HG03378 (cell line): Measurements from ENCODE around the gene TBC1D10B.
A peak's percentile ranks its signal among the peaks of the same experiment; 100 is the strongest.
"Not testable (repeated sequence)": the region's sequence is repeated elsewhere in the genome, so short reads cannot be mapped to it uniquely, and the experiment has no call there.

Source experiments
- ATAC-seq: cut with Tn5 transposase; IDR thresholded peaks from one replicate; pipeline ENCODE4 v1.9.1; 2021; ENCODE audit warnings: mild to moderate bottlenecking, moderate library complexity; ENCODE audit not compliant: unreplicated experiment

TBC1D10B gene

GRCh38 chr16:30337964-30338357 lies 32.3 kb downstream of the TBC1D10B start:
- not testable (repeated sequence) for ATAC-seq

DNA sequence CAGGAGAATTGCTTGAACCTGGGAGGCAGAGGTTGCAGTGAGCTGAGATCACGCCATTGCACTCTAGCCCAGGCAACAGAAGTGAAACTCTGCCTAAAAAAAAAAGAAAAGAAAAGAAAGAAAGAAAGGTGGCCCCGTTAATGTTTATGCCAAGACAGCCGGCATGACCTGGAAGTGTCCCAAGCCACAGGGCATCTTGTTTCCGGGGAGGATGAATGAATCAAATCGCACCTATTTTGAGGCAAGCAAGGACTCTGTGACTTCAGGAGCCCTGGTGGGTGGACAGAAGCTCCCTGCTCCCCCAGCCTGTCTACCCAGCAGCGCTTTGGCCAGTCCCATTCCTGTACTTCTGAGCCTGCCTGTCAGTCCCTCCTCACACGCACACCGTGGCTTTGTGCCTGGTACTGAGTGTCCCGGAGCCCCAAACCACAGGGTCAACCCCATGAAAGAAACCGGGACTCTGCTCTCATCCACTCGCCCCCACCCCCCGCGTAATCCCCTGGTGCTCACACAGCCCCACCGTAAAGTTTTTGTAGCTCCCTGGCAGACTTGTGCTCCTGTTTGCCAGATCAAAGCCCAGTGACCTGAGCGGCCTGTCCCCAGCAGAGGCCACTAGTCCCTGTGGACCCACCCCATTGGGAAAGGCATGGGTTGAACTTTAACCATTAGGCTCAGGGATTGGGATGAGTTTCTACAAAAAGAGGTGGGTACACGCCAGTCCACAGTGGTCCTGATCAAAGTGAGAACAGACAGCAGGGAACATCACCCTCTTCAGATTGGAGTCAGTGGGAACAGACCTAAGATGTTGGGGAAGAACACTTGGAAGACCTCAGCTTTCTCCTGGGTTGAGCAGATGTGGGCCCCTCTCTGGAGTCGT lies 34.5 kb downstream of the TBC1D10B start:
- peak; percentile 18 for ATAC-seq

GRCh38 chr16:30335028-30335597 lies 35.2 kb downstream of the TBC1D10B start:
- peak; percentile 44 for ATAC-seq

- ATAC-seq, result peak; percentile 58
These were observed 35.8 kb downstream of the TBC1D10B start for GRCh38 chr16:30334473-30334989.

- not testable (repeated sequence) for ATAC-seq
These were observed 46.1 kb downstream of the TBC1D10B start for GRCh38 chr16:30324220-30324619.

- ATAC-seq, result not testable (repeated sequence)
These were observed 51.6 kb downstream of the TBC1D10B start for GRCh38 chr16:30318647-30319046.

DNA sequence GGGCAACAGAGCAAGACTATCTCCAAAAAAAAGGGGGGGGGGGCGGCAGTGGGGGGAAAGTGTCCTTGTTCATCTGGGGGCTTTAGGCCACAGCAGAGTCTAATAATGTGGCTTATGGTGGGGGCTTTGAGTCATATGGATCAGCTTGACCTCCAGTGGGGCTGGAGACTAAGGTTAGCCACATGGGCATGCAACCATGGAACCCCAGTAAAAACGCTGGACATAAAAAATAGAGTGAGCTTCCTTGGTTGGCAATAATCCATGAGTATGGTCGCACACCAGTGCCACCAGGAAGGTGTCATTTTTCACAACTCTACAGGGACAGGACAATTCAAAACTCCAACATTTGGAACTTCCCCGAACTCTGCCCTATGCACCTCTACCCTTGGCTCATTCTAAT lies 59.4 kb downstream of the TBC1D10B start:
- not testable (repeated sequence) for ATAC-seq

- not testable (repeated sequence) for ATAC-seq
These were observed 61.0 kb downstream of the TBC1D10B start for GRCh38 chr16:30309255-30309654.
